GM19351 (cell line): Measurements from ENCODE around the gene TEAD4.
"Not testable (repeated sequence)": the region's sequence is repeated elsewhere in the genome, so short reads cannot be mapped to it uniquely, and the experiment has no call there.

Experiments
- ATAC-seq: cut with Tn5 transposase; IDR thresholded peaks from one replicate; pipeline ENCODE4 v1.9.1; 2021; ENCODE audit warnings: mild to moderate bottlenecking, moderate library complexity; ENCODE audit not compliant: unreplicated experiment

TEAD4 gene

DNA sequence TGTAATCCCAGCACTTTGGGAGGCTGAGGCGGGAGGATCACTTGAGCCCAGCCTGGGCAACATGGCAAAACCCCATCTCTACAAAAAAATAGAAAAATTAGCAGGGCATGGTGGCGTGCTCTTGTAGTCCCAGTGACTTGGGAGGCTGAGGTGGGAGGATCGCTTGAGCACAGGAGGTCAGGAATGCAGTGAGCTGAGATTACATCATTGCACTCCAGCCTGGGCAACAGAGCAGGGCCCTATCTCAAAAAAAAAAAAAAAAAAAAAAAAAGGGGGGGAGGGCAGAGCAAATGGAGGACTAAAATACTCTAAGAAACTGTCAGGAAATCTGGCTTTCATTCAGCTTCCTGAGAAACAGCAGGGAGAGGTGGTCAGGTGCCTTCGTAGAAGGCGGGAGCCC is 86.3 kb downstream of the TEAD4 start:
- ATAC-seq: no peak

DNA sequence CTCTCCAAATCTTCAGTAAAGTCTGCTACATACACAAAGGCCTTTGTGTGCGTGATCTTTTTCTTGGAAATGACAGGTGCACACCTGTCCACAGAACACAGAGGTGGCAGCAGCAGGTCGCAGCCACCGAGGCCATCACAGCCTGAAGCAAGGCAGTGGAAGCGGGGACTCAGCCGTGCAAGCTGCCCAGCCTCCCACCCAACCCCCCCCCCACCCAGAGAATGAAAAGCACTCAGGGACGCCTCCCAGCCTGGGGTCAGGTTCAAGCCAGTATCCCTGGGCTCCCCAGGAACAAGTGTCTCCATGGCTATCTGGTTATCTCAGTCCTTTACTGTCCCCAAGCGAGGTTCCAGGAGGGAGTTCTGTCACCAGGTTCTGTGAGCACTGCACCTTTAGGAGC is 86.8 kb downstream of the TEAD4 start:
- no peak for ATAC-seq

DNA sequence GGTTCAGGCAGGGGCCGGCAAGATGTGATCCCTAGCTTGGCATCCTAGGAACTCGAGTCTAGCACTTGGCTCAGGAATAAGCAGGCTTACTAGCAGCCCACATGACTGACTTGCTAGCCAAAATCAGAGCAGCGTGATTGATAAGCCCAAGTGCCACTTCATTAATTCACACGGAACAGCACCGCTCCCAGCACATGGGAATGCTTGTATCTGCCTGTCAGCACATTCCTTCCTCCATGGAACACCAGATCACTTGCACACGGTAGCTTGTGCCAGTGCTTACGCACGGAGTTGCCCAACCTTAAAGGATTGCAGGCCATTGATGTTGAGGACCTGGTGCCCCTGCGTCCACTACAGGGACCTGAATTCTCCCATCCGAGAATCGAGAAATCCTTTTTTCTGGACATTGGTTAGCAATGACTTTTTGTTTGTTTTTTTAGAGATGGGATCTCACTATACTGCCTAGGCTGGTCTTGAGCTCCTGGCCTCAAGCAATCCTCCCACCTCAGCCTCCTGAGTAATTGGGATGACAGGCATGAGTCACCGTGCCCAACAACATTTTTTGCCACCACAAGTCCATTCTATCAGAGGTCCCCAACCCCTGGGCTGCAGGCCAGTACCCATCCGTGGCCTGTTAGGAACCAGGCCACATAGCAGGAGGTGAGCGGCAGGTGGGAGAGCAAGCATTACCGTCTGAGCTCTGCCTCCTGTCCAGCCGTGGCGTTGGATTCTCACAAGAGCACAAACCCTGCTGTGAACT is 87.4 kb downstream of the TEAD4 start:
- no peak for ATAC-seq

DNA sequence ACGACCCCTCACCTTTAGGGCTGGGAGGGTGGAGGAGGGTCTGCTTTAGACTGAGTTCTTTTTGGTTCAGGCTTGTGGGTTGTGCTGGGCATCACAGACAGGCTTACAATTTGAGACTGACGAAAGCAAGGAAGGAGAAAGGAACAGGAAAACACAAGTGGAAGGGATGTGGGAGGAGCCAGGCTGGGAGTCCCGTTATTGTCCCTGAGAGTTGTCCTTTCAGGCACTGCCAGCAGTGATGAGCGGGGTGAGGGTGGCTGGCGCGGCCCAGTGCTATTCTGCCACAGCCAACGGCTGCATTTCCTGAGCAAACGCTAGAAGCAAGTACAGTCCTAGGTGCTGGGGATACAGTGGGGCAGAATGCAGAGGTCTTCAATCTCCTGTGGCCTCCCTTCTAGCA is 88.8 kb downstream of the TEAD4 start:
- ATAC-seq: no peak

DNA sequence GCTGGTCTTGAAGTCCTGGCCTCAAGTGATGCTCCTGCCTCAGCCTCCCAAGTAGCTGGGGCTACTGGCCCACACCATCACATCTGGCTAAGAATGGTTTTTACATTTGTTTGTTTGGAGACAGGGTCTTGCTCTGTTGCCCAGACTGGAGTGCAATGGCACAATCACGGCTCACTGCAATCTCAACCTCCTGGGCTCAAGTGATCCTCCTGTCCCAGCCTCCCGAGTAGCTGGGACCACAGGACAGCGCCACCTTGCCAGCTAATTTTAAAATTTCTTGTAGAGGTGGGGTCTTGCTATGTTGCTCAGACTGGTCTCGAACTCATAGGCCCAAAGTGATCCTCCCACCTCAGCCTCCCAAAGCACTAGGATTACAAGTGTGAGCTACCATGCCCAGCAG is 89.3 kb downstream of the TEAD4 start:
- no peak for ATAC-seq

DNA sequence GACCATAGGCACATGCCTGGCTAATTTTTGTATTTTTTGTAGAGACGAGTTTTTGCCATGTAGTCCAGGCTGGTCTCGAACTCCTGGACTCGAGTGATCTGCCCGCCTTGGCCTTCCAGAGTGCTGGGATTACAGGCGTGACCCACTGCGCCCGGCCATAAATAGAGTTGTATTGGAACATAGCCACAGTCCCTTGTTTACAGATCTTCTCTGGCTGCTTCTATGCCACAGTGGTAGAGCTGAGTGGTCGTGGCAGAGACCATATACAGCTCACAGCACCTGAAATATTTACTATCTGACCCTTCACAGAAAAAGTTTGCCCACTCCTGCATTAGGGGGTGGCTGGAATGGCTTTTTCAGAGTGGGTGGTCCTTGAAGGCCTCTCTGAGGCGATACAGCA is 90.0 kb downstream of the TEAD4 start:
- ATAC-seq: no peak

DNA sequence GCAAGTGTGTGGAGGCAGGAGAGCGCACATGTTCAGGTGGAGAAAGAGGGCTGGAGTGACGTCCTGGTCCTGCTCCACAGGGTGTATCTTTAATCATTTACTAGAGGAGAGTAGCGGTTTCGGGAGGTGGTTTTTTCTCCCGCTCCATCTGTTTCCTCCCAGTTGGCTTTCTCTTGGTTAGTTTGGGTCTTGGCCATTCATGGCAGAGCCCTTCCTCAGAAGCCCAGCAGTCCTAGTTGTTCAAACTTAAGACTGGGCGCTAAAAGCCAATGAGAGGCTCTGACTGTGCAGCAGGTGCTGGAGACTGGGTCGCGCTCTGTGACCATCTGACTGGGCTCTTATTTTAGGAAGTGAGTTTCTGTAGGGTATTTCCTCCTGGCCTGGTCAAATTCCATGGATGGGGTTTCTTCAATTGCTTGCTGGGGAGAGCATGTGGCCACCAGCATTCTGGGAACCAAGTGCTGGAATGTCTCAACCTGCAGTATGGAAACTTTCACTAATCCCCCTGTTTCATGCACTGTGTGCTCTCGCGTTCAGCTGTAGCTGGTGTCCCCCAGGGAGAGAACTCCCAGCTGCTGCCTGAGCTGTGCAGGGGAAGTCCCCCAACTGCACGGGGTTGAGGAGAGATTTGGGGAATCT is 90.5 kb downstream of the TEAD4 start:
- no peak for ATAC-seq

DNA sequence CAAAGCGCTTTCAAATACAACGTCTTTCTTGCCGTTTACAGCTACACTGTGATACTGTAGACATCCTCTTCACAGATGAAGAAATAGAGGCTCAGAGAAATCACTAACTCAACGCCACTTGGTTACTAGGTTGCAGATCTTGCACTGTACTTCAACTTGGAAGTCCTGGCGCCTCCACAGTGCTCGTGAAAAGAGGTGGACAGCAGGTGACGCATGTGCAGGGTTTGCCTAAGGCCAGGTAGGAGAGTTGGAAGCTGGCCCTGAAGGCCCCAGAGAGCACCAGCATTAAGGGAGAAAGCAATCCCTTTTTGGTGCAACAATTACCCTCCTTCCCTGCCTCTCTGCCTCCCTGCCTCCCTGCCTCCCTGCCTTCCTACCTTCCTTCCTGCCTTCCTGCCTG is 95.2 kb downstream of the TEAD4 start:
- ATAC-seq: no peak

DNA sequence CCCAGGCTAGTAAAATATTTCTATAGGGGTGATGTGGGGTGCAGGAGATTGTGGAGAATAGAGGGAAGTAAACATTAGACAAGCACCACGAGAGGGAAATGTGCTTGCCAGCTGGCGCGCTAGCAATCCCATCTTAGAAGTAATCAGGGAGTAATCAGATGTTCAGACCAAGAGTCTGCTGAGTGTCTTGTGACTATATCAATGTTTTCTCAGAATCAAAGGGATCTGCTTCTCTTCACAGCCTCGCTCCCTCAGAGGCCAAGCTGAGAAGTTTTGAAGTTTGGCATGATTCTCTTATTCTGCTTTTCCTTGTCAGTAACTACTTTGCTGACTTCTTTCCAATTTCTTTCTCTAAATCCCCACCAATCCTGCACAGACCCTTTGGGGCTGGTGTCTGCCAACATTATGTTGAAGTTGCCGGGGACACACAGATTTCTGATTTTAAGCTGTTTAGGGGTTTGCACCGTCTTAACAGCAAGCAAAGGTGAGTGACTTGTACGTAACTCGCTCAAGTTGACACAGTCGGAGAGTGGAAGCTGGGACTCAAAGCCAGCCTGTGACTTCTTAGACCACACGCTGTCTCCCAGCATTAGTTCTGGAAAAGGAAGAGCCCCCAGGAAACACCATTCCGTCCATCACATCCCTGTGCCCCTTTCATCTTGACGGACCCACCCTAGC is 96.0 kb downstream of the TEAD4 start:
- ATAC-seq: no peak

DNA sequence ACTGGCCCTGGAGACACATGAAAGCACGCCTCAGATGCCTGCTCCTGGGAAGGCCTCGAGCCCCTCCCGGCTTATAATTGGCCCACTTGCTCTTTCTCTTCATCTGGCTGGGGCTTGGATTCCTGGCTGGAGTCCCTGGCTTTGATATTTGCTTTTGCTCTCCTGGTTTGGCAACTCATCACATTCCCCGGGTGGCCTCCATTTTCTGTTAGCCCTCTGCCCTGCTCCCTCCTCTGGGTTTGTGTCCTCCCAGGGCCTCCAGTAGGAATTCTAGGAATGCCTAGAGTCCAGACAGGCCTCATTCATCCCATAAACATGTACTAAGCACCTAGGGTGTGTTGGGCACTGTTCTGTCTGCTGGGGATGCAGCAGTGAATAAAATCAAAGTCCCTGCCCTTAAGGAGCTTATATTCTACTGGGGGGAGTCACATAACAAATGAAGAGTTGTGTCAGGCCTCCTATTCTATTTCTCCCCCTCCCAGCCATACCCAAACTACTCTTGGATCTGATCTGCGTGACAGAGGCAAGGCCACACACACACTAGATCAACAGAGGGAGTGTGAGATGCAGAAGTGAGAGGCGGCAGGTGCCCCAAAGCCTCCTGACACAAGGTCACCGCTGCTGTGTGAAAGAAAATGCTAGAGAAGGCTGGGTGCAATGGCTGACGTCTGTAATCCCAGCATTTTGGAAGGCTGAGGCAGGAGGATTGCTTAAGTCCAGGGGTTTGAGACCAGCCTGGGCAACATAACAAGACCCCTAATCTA is 96.7 kb downstream of the TEAD4 start:
- ATAC-seq: no peak

DNA sequence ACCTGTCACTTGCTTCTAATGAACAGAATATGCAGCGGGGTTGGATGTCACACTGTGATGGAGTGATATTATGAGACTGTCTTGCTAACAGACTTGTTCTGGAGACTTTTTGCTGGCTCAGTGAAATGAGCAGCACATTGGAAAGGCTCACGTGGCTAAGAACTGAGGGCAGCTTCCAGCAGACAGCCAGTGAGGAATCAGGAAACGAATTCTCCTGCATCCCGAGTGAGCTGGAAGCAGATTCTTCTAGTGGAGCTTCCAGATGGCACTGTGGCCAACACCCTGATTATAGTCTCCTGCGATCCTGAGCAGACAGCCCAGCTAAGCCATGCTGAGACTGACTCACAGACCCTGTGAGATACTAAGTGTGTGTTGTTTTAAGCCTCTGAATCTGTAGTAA is 101.9 kb downstream of the TEAD4 start:
- ATAC-seq: no peak

DNA sequence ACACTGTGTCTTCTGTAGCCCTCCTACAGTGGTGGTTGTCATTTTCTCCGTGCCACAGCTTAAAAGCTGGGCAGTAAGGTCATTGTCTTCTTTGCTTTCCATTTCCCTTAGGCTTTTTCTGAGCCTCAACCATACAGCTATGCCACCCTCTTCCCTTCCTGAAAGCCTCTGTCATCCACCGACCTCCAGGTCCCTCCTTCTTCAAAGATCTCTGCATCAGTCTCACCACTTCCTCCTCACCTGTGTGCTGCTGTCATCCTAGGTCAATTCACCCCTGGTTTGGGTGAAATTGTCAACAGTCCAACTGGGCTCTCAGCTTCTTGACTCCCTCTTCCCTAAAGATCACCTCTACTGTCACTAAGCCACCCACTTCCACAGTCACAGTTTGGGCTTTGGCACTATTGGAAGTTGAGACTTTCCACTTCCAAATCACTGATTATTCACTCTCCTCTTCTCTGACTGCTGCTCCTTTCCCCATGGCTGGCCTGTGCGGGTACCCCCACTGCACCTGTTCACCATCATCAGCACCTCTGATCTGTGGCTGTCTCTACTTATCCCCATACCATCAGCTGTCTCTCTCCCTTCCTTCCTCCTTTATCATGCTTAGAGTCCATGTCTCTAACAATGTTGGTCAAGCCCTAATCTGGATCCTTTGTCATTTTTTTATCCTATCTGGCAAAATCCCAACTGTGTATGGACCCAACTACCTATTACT is 102.5 kb downstream of the TEAD4 start:
- no peak for ATAC-seq

DNA sequence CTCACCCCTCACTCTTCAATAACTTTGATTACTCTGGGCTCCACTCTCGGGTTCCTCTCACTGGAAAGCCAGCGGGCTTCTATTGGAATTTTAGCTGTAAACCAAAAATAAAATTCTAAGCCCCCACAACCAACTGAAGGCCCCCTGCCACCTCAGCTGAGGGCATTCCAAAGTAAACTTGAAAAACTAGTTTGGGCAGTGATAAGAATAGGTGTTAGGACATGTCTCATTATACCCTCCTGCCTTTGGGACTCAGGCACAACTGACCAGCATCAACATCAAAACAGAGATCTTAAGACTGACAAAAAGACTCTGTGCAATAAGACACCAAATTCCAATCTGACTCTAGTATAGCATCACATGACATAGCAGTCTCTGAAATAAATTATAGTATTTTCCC is 106.1 kb downstream of the TEAD4 start:
- no peak for ATAC-seq

DNA sequence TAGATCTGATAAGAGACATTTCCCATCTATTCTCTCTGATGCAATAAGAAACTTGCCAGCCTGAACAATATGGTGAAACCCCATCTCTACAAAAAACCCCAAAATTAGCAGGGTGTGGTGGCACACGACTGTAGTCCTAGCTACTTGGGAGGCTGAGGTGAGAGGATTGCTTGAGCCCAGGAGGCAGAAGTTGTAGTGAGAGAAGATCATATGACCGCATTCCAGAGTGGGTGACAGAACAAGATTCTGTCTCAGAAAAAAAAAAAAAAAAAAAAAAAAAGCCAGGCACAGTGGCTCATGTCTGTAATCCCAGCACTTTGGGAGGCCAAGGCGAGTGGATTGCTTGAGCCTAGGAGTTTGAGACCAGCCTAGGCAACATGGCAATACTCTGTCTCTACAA is 106.6 kb downstream of the TEAD4 start:
- not testable (repeated sequence) for ATAC-seq

DNA sequence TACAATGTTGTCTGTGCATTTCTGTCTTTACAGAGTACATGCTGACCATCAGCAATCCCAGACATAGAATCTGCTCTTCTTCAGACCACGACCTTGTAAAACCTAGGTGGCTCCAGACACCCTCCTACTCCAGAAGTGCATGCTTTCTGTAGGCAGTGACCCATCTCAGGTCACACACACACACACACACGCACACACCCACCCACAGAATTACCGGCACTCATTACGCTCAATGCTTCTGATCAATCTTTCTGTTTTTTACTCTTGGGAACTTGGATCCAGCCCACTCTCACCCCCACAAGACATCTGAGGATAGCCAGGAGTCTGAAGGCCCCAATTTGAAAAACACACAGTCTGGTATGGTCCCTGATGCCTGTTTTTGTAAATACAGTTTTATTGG is 110.5 kb downstream of the TEAD4 start:
- no peak for ATAC-seq

DNA sequence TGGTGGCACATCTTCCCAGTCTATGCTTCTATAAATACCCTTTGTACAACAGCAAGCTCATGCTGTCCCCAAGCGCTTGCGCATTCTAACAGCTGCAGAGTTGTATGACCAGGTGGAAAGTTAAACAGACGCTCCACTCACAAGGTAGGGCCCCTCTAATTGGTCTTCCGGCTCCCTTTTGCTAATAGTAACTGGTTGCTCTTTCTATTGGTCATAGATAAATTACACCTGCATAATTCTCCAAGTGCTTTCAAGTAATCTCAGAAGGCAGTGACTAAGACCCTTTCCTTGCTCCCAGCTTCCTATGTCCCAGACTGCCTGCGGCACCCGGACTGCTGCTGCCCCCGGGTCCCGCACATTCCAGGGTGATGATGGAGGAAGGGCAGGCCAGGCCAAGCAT is 111.9 kb downstream of the TEAD4 start:
- ATAC-seq: no peak

DNA sequence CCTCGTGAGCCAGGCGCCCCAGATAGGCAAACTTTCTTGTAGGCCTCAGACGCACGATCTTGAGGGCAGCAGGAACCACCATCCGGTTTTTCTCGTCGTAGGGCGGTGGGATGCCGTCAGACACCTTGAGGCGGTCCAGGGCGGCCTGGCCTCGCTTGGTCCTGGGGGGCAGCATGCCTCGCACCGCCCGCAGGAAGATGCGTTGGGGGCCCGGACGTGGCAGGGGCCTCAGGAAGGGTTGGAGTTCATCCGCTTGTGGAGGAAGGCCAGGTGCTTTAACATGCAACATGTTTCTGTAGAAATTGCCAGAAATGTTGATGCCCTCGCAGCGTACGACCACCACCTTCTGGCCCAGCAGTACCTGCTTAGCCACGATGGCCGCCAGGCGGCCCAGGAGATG is 112.5 kb downstream of the TEAD4 start:
- no peak for ATAC-seq

DNA sequence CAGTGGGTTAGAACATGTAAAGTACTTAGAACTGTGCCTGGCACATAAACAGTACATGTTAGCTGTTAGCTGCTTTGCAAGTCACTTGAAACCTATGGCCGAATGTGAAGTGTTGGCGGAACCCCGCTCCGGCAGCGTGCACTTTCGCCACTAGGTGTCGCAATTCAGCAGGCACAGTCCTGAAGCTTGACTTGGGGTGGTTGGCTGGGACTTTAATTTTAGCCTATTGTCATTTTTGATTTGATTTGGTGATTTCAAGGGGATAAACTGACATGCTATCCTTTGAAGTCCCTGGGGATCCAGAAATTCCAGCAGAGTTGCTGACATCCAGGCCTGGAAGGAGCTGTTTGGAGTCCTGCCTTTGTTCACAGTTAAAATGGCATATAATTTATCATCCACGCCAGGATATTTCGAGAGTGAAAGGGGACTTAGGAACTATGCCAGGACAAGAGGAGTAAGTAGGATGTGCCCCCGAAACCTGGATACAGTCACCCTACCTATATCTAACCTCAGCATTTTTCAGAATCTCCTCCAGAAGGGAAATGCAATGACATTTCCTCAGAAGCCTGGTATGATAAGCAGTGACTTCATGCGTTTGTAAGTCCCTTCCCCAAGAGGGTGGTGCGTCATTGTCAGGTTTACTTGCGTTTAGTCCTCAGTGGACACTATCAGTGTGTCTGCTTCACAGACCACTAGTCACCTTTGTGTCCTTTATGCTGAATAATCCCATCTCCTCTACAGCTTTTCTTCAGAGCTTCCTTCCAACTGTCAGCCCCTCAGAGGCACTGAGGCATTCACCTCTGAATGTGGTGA is 114.4 kb downstream of the TEAD4 start:
- peak; percentile 60 for ATAC-seq

DNA sequence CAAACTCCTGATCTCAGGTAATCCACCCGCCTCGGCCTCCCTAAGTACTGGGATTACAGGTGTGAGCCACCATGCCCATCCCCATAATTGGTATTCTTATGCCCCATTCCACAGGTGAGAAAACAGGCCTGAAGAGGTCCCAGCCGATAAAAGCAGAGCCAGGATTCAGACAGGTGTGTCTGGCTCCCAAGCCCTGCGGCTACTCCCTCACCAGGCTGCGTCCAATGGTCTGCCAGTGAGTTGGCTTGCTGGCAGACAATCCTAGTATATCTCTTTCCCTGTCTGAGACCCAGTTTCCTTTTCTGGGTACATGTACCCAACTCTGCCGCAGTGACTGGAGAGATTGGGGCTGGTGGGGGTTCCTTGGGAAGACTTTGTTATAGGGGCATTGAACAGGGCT is 116.1 kb downstream of the TEAD4 start:
- ATAC-seq: no peak
